Caco-2 (cell line): ENCODE data around the gene TEKTIP1. TPM values are rescaled to one million over a fixed set of nuclear protein-coding genes. Genes with fewer than 3 reads are reported as not detected.

Experiments used
- BruUV-seq: library from RNA; stranded (reverse); fragments of 400-500 nt; replicated peaks from 2 replicates; lab custom pipeline; 2021; lab: Mats Ljungman, UMichigan
- CTCF ChIA-PET: fragments of 300-600 bp; sonication (Branson Sonifier 250); formaldehyde crosslinking; loops from one replicate; lab custom pipeline; 2022; ENCODE audit warnings: antibody characterized with exemption; lab: Charles Lee
- POLR2A ChIA-PET: fragments of 300-600 bp; sonication (Branson Sonifier 250); formaldehyde crosslinking; loops from one replicate; lab custom pipeline; 2022; ENCODE audit warnings: antibody characterized with exemption; lab: Charles Lee
- DNase-seq, 2 experiments: peaks; one replicate each; pipeline versions ENCODE4 v3.0.0 to v3.0.0-alpha.2; 2020 to 2022
- H3K27me3 ChIP-seq: replicated peaks from 2 replicates; pipeline ENCODE4 v1.6.0; 2011; ENCODE audit warnings: low read length; ENCODE audit not compliant: control insufficient read depth, insufficient read depth
- H3K36me3 ChIP-seq: 2 replicates; pipeline ENCODE4 v1.5.1; 2011; ENCODE audit warnings: low read length; ENCODE audit not compliant: control insufficient read depth, insufficient read depth
- H3K4me1 ChIP-seq: fragments of 250-450 bp; sonication (Bioruptor Pico); 2 replicates; pipeline ENCODE4 v1.5.1; 2020; ENCODE audit warnings: mild to moderate bottlenecking
- H3K4me3 ChIP-seq: 2 replicates; pipeline ENCODE4 v1.5.1; 2011; ENCODE audit warnings: low read depth, mild to moderate bottlenecking, control low read depth, low read length
- H3K9me3 ChIP-seq: fragments of 250-450 bp; sonication (Bioruptor Pico); 2 replicates; pipeline ENCODE4 v1.5.1; 2020; ENCODE audit warnings: mild to moderate bottlenecking, moderate library complexity
- H3K27ac Mint-ChIP-seq: one replicate; pipeline ENCODE4 v1.8.0; 2022; ENCODE audit warnings: mixed read lengths; ENCODE audit not compliant: unreplicated experiment
- H3K27me3 Mint-ChIP-seq: one replicate; pipeline ENCODE4 v1.8.0; 2022; ENCODE audit warnings: mixed read lengths; ENCODE audit not compliant: insufficient read depth, unreplicated experiment
- H3K36me3 Mint-ChIP-seq: one replicate; pipeline ENCODE4 v1.8.0; 2022; ENCODE audit warnings: mild to moderate bottlenecking, mixed read lengths; ENCODE audit not compliant: insufficient read depth, unreplicated experiment
- H3K4me1 Mint-ChIP-seq: one replicate; pipeline ENCODE4 v1.8.0; 2022; ENCODE audit warnings: low read depth, mixed read lengths; ENCODE audit not compliant: unreplicated experiment
- H3K4me3 Mint-ChIP-seq: one replicate; pipeline ENCODE4 v1.8.0; 2022; ENCODE audit warnings: mild to moderate bottlenecking, moderate library complexity, mixed read lengths; ENCODE audit not compliant: unreplicated experiment
- H3K9me3 Mint-ChIP-seq: one replicate; pipeline ENCODE4 v1.8.0; 2022; ENCODE audit warnings: mixed read lengths; ENCODE audit not compliant: unreplicated experiment
- CTCF ChIP-seq, 2 experiments: fragments of 200-600 bp in 1 of 2; IDR thresholded peaks; 1 replicate in 1 of 2; 2 replicates in 1 of 2; pipeline versions ENCODE4 v1.5.1 to v1.8.0; 2011 to 2022; ENCODE audit warnings: antibody characterized with exemption in 1 of 2, control low read depth in 1 of 2, inconsistent platforms in 1 of 2, low read depth in 1 of 2, low read length in 1 of 2, mild to moderate bottlenecking in 1 of 2, moderate library complexity in 1 of 2; ENCODE audit not compliant: insufficient read depth in 1 of 2, severe bottlenecking in 1 of 2, unreplicated experiment in 1 of 2
- intact Hi-C: fragments of 100-400 bp; cut with micrococcal nuclease; formaldehyde crosslinking; loops from one replicate; pipeline ENCODE4 v1.10.0; 2022; ENCODE audit not compliant: unreplicated experiment
- total RNA-seq: library from RNA; stranded (reverse); gene quantifications from 2 replicates; pipeline ENCODE4 v1.2.3, GENCODE V29; 2022

Gene TEKTIP1
- total RNA-seq, 1 experiment from 2014 or later, result 1.5 TPM

GRCh38 chr19:3531716-3532115 is 7.3 kb upstream of the TEKTIP1 start:
- TF ChIP-seq CTCF (IDR thresholded peaks at IDR 0.05; ENCODE audit: insufficient read depth in 1 of 2, low read depth in 1 of 2, low read length in 1 of 2, severe bottlenecking in 1 of 2, unreplicated experiment in 1 of 2), result no peak
- DNase-seq, result no peak
- Mint-ChIP-seq H3K27ac (no peak overlapping the region), H3K27me3 (no peaks in the 10 kb centered on the region), H3K9me3 (no peaks in the 10 kb centered on the region), H3K4me3 (no peak overlapping the region), H3K4me1 (no peaks in the 10 kb centered on the region), H3K36me3 (peaks cover 42% of the 10 kb centered on the region)
- ChIA-PET CTCF (interaction anchor here (1.4 kb wide), 1 partner anchor 13 kb away, joined by 4 read pairs; no protein-coding TSS in a partner anchor), POLR2A (no interaction called here)
- Histone ChIP-seq H3K36me3 (0 out of 2 replicates have a peak, but pooled peaks cover 1% of the 10 kb centered on the region), H3K9me3 (no peaks in the 10 kb centered on the region), H3K4me3 (no peak overlapping the region), H3K4me1 (no peaks in the 10 kb centered on the region), H3K27me3 (no peaks in the 10 kb centered on the region)
- intact Hi-C loops, result no loop called here
- no TSS peak for BruUV-seq

- no peak overlapping the region for H3K4me3 ChIP-seq
- no peak overlapping the region for H3K4me3 Mint-ChIP-seq
- no peaks in the 10 kb centered on the region for H3K9me3 ChIP-seq
- H3K36me3 Mint-ChIP-seq, result peaks cover 47% of the 10 kb centered on the region
- TF ChIP-seq CTCF (IDR thresholded peaks at IDR 0.05; ENCODE audit: insufficient read depth in 1 of 2, low read depth in 1 of 2, low read length in 1 of 2, severe bottlenecking in 1 of 2, unreplicated experiment in 1 of 2), result no peak
- no peaks in the 10 kb centered on the region for H3K4me1 Mint-ChIP-seq
- no TSS peak for BruUV-seq
- H3K27me3 ChIP-seq, result no peaks in the 10 kb centered on the region
- intact Hi-C loops, result no loop called here
- H3K36me3 ChIP-seq, result no peaks in the 10 kb centered on the region
- ChIA-PET CTCF (interaction anchor here (1.4 kb wide), 1 partner anchor 13 kb away, joined by 4 read pairs; no protein-coding TSS in a partner anchor), POLR2A (no interaction called here)
- no peaks in the 10 kb centered on the region for H3K4me1 ChIP-seq
- DNase-seq, result no peak
- H3K27ac Mint-ChIP-seq, result no peak overlapping the region
- H3K27me3 Mint-ChIP-seq, result no peaks in the 10 kb centered on the region
- H3K9me3 Mint-ChIP-seq, result no peaks in the 10 kb centered on the region
These were observed 6.7 kb upstream of the TEKTIP1 start for GRCh38 chr19:3532154-3532786.

- intact Hi-C loops, result no loop called here
- no peaks in the 10 kb centered on the region for H3K9me3 ChIP-seq
- H3K27me3 ChIP-seq, result no peaks in the 10 kb centered on the region
- TF ChIP-seq CTCF (IDR thresholded peaks at IDR 0.05; ENCODE audit: insufficient read depth in 1 of 2, low read depth in 1 of 2, low read length in 1 of 2, severe bottlenecking in 1 of 2, unreplicated experiment in 1 of 2), result no peak
- H3K4me3 Mint-ChIP-seq, result no peak overlapping the region
- CTCF ChIA-PET, result interaction anchor here (0.5 to 1.4 kb wide), 2 partner anchors 12 to 257 kb away, joined by 4 read pairs; no protein-coding TSS in a partner anchor
- no peaks in the 10 kb centered on the region for H3K4me1 ChIP-seq
- BruUV-seq, result no TSS peak
- H3K27ac Mint-ChIP-seq, result no peak overlapping the region
- H3K4me1 Mint-ChIP-seq, result no peaks in the 10 kb centered on the region
- POLR2A ChIA-PET, result no interaction called here
- H3K27me3 Mint-ChIP-seq, result no peaks in the 10 kb centered on the region
- H3K9me3 Mint-ChIP-seq, result no peaks in the 10 kb centered on the region
- H3K4me3 ChIP-seq, result no peak overlapping the region
- peaks cover 55% of the 10 kb centered on the region for H3K36me3 Mint-ChIP-seq
- H3K36me3 ChIP-seq, result no peaks in the 10 kb centered on the region
- no peak for DNase-seq
These were observed 5.9 kb upstream of the TEKTIP1 start for GRCh38 chr19:3533033-3533432.
